PFSK-1 (cell line): ENCODE data around the gene SMG6.

Experiments
- FOXP2 ChIP-seq: optimal IDR thresholded peaks from 2 replicates; pipeline ENCODE3; 2011; ENCODE audit warnings: borderline replicate concordance, control low read depth, inconsistent platforms; ENCODE audit not compliant: insufficient read depth; ENCODE audit errors: extremely low read length, extremely low read depth
- POLR2AphosphoS5 ChIP-seq: IDR thresholded peaks from 2 replicates; pipeline ENCODE4 v1.6.1; 2012; ENCODE audit warnings: low read depth, mild to moderate bottlenecking, control low read depth, low read length, moderate library complexity
- REST ChIP-seq, 2 experiments: IDR thresholded peaks; 2 replicates each; pipeline versions ENCODE4 v1.6.1 to v1.8.0; 2011 to 2012; ENCODE audit warnings: low read depth in 2 of 2, low read length in 2 of 2, control low read depth in 1 of 2, inconsistent platforms in 1 of 2, mild to moderate bottlenecking in 1 of 2, moderate library complexity in 1 of 2; ENCODE audit not compliant: insufficient read depth in 1 of 2
- SIN3A ChIP-seq: IDR thresholded peaks from 2 replicates; pipeline ENCODE4 v1.6.1; 2012; ENCODE audit warnings: mild to moderate bottlenecking, low read length, moderate library complexity, borderline replicate concordance; ENCODE audit not compliant: insufficient read depth
- TAF1 ChIP-seq: IDR thresholded peaks from 2 replicates; pipeline ENCODE4 v1.6.1; 2012; ENCODE audit warnings: low read length, control low read depth, borderline replicate concordance; ENCODE audit not compliant: insufficient read depth

Gene SMG6

GRCh38 chr17:2232244-2232638 is 71.3 kb downstream of the SMG6 start:
- TF ChIP-seq REST (IDR thresholded peaks at IDR 0.05; ENCODE audit: insufficient read depth in 1 of 2, low read depth in 2 of 2, low read length in 2 of 2), result no peak
- no peak for TF ChIP-seq TAF1
- no peak for TF ChIP-seq POLR2AphosphoS5
- no peak for TF ChIP-seq FOXP2
- TF ChIP-seq SIN3A, result no peak

GRCh38 chr17:2230877-2231276 is 72.7 kb downstream of the SMG6 start:
- TF ChIP-seq FOXP2 (no peak), POLR2AphosphoS5 (no peak), SIN3A (no peak), REST (IDR thresholded peaks at IDR 0.05; ENCODE audit: insufficient read depth in 1 of 2, low read depth in 2 of 2, low read length in 2 of 2) (no peak), TAF1 (no peak)

- TF ChIP-seq POLR2AphosphoS5, result no peak
- no peak for TF ChIP-seq REST (IDR thresholded peaks at IDR 0.05; ENCODE audit: insufficient read depth in 1 of 2, low read depth in 2 of 2, low read length in 2 of 2)
- no peak for TF ChIP-seq SIN3A
- TF ChIP-seq TAF1, result no peak
- no peak for TF ChIP-seq FOXP2
Measured at GRCh38 chr17:2227025-2227699, 76.4 kb downstream of the SMG6 start.

- TF ChIP-seq REST (IDR thresholded peaks at IDR 0.05; ENCODE audit: insufficient read depth in 1 of 2, low read depth in 2 of 2, low read length in 2 of 2) (no peak), SIN3A (no peak), TAF1 (no peak), POLR2AphosphoS5 (no peak), FOXP2 (no peak)
Measured at GRCh38 chr17:2223617-2223927, 80.0 kb downstream of the SMG6 start.

- no peak for TF ChIP-seq SIN3A
- TF ChIP-seq POLR2AphosphoS5, result no peak
- TF ChIP-seq TAF1, result no peak
- no peak for TF ChIP-seq FOXP2
- no peak for TF ChIP-seq REST (IDR thresholded peaks at IDR 0.05; ENCODE audit: insufficient read depth in 1 of 2, low read depth in 2 of 2, low read length in 2 of 2)
Measured at GRCh38 chr17:2222901-2223616, 80.5 kb downstream of the SMG6 start.
